HEK293T (cell line): Measurements from ENCODE around the gene PTGES3L.
"Not testable (repeated sequence)": the region's sequence is repeated elsewhere in the genome, so short reads cannot be mapped to it uniquely, and the experiment has no call there.

Experiments
- CTCF ChIA-PET: fragments of 350-600 bp; formaldehyde crosslinking; extraction: SDS; loops from one replicate; lab custom pipeline; 2021; ENCODE audit warnings: antibody characterized with exemption, inconsistent platforms; lab: Yijun Ruan, JAX
- POLR2A ChIA-PET: fragments of 350-600 bp; formaldehyde crosslinking; extraction: SDS; loops from one replicate; lab custom pipeline; 2020; ENCODE audit warnings: antibody characterized with exemption, inconsistent platforms; lab: Yijun Ruan, JAX
- DNase-seq: peaks from one replicate; pipeline ENCODE4 v3.0.0; 2012; ENCODE audit warnings: mixed read lengths; ENCODE audit errors: extremely low spot score
- ARNT ChIP-seq: fragments of 450-650 bp; IDR thresholded peaks from 2 replicates; pipeline ENCODE4 v1.6.1; 2017; ENCODE audit warnings: mild to moderate bottlenecking
- BHLHE40 ChIP-seq: fragments of 450-650 bp; IDR thresholded peaks from 2 replicates; pipeline ENCODE4 v1.6.1; 2016; ENCODE audit warnings: mild to moderate bottlenecking, moderate library complexity, borderline replicate concordance
- CTBP1 ChIP-seq: fragments of 450-650 bp; IDR thresholded peaks from 2 replicates; pipeline ENCODE4 v1.6.1; 2016; ENCODE audit warnings: borderline replicate concordance
- ELF4 ChIP-seq: fragments of 450-650 bp; IDR thresholded peaks from 2 replicates; pipeline ENCODE4 v1.6.1; 2017; ENCODE audit warnings: antibody characterized with exemption
- FOXA1 ChIP-seq: fragments of 450-650 bp; IDR thresholded peaks from 2 replicates; pipeline ENCODE4 v1.6.1; 2016; ENCODE audit warnings: mild to moderate bottlenecking
- FOXK2 ChIP-seq: fragments of 450-650 bp; IDR thresholded peaks from 2 replicates; pipeline ENCODE4 v1.6.1; 2016; ENCODE audit warnings: mild to moderate bottlenecking
- FOXM1 ChIP-seq: fragments of 450-650 bp; IDR thresholded peaks from 2 replicates; pipeline ENCODE4 v1.6.1; 2017; ENCODE audit warnings: mild to moderate bottlenecking, borderline replicate concordance
- HDGF ChIP-seq: fragments of 450-650 bp; IDR thresholded peaks from 2 replicates; pipeline ENCODE4 v1.6.1; 2017; ENCODE audit warnings: antibody characterized with exemption, borderline replicate concordance
- L3MBTL2 ChIP-seq: fragments of 450-650 bp; conservative IDR thresholded peaks from 2 replicates; pipeline ENCODE4 v1.6.1; 2016; ENCODE audit warnings: mild to moderate bottlenecking
- LEF1 ChIP-seq: fragments of 450-650 bp; IDR thresholded peaks from 2 replicates; pipeline ENCODE4 v1.6.1; 2017; ENCODE audit warnings: mild to moderate bottlenecking, borderline replicate concordance
- NFRKB ChIP-seq: fragments of 450-650 bp; IDR thresholded peaks from 2 replicates; pipeline ENCODE4 v1.6.1; 2016; ENCODE audit warnings: mild to moderate bottlenecking, moderate library complexity
- PKNOX1 ChIP-seq: fragments of 450-650 bp; IDR thresholded peaks from 2 replicates; pipeline ENCODE4 v1.6.1; 2016
- SP1 ChIP-seq: fragments of 450-650 bp; IDR thresholded peaks from 2 replicates; pipeline ENCODE4 v1.6.1; 2017
- SUZ12 ChIP-seq: fragments of 450-650 bp; IDR thresholded peaks from 2 replicates; pipeline ENCODE4 v1.6.1; 2016; ENCODE audit warnings: mild to moderate bottlenecking
- TARDBP ChIP-seq: fragments of 450-650 bp; IDR thresholded peaks from 2 replicates; pipeline ENCODE4 v1.6.1; 2016
- ZNF384 ChIP-seq: fragments of 450-650 bp; IDR thresholded peaks from 2 replicates; pipeline ENCODE4 v1.6.1; 2016

PTGES3L gene

GRCh38 chr17:42944211-42944610 is 35.7 kb downstream of the PTGES3L start:
- CTCF ChIA-PET = no interaction called here
- POLR2A ChIA-PET = no interaction called here
- DNase-seq = no peak
- TF ChIP-seq PKNOX1 (no peak), HDGF (no peak), LEF1 (no peak), SUZ12 (no peak), CTBP1 (no peak), BHLHE40 (no peak), L3MBTL2 (no peak), FOXK2 (no peak), FOXM1 (no peak), FOXA1 (no peak), TARDBP (no peak), ARNT (no peak), NFRKB (no peak), ZNF384 (no peak), ELF4 (no peak), SP1 (no peak)

GRCh38 chr17:42937712-42938596 is 41.9 kb downstream of the PTGES3L start:
- TF ChIP-seq TARDBP (no peak), BHLHE40 (no peak), PKNOX1 (no peak), CTBP1 (no peak), ARNT (no peak), L3MBTL2 (no peak), ELF4 (no peak), FOXA1 (no peak), SP1 (no peak), HDGF (no peak)
- ChIA-PET CTCF (interaction anchor here (0.6 to 1.6 kb wide), 10 partner anchors 50 to 359 kb away, joined by 3 to 6 read pairs (median 4); partner anchors contain the start of genes AOC2 and RPL27), POLR2A (interaction anchor here (0.6 to 1.0 kb wide), 3 partner anchors 10 to 431 kb away, joined by 3 to 5 read pairs (median 4); partner anchors contain the start of gene RPL27)
- peak; percentile 73 for DNase-seq

- TF ChIP-seq ZNF384 (no peak), PKNOX1 (no peak), FOXK2 (no peak)
- DNase-seq = no peak
- POLR2A ChIA-PET = interaction anchor here (1.2 to 1.7 kb wide), 5 partner anchors 10 to 156 kb away, joined by 4 to 10 read pairs (median 5); partner anchors contain the start of genes BECN1, PSME3, RPL27 and VPS25
- CTCF ChIA-PET = interaction anchor here (1.0 to 1.3 kb wide), 4 partner anchors 9 to 111 kb away, joined by 3 to 6 read pairs (median 4); no protein-coding TSS in a partner anchor
These were observed 50.4 kb downstream of the PTGES3L start for GRCh38 chr17:42929497-42929844.

- DNase-seq = peak; percentile 65
- TF ChIP-seq NFRKB = no peak
- peak; percentile 4; the same call in 1 of the 2 replicates for TF ChIP-seq PKNOX1
- ChIA-PET POLR2A (interaction anchor here (0.6 to 1.7 kb wide), 7 partner anchors 9 to 439 kb away, joined by 3 to 10 read pairs (median 4); partner anchors contain the start of genes BECN1, PSME3, RPL27 and VPS25), CTCF (interaction anchor here (0.5 to 1.3 kb wide), 8 partner anchors 8 to 1082 kb away, joined by 3 to 6 read pairs (median 3); partner anchors contain the start of gene AOC2)
These were observed 51.0 kb downstream of the PTGES3L start for GRCh38 chr17:42928714-42929496.

- POLR2A ChIA-PET = interaction anchor here (0.7 kb wide), 1 partner anchor 39 kb away, joined by 4 read pairs; no protein-coding TSS in a partner anchor
These were observed 55.0 kb downstream of the PTGES3L start for GRCh38 chr17:42924891-42925290.

GRCh38 chr17:42923472-42923871 is 56.4 kb downstream of the PTGES3L start:
- DNase-seq, CTCF ChIA-PET: not testable (repeated sequence)
- POLR2A ChIA-PET = interaction anchor here (0.9 to 1.9 kb wide), 2 partner anchors 29 to 100 kb away, joined by 3 to 6 read pairs; partner anchors contain the start of gene BECN1

More at GRCh38 chr17:42924891-42925290, 55.0 kb downstream of the PTGES3L start:
- DNase-seq = no peak
- CTCF ChIA-PET = no interaction called here
- TF ChIP-seq ZNF384 = no peak
- no peak for TF ChIP-seq BHLHE40
